HG03108 (cell line): Measurements from ENCODE around the gene MEDAG.
"Not testable (repeated sequence)": the region's sequence is repeated elsewhere in the genome, so short reads cannot be mapped to it uniquely, and the experiment has no call there.

ENCODE experiments used
- ATAC-seq: cut with Tn5 transposase; IDR thresholded peaks from one replicate; pipeline ENCODE4 v1.9.1; 2021; ENCODE audit warnings: moderate library complexity; ENCODE audit not compliant: unreplicated experiment

The MEDAG gene

GRCh38 chr13:30906411-30907051 lies 460 bp downstream of the MEDAG start:
- no peak for ATAC-seq

- ATAC-seq = no peak
Measured at GRCh38 chr13:30907121-30907861, 1.2 kb downstream of the MEDAG start.

- ATAC-seq = no peak
Measured at GRCh38 chr13:30908416-30908980, 2.4 kb downstream of the MEDAG start.

GRCh38 chr13:30910676-30911075 lies 4.6 kb downstream of the MEDAG start:
- no peak for ATAC-seq

- no peak for ATAC-seq
Measured at GRCh38 chr13:30915691-30916541, 9.8 kb downstream of the MEDAG start.

- ATAC-seq = no peak
Measured at GRCh38 chr13:30916991-30917390, 10.9 kb downstream of the MEDAG start.

- ATAC-seq = no peak
Measured at GRCh38 chr13:30918662-30919405, 12.8 kb downstream of the MEDAG start.

GRCh38 chr13:30920162-30920909 lies 14.3 kb downstream of the MEDAG start:
- no peak for ATAC-seq

GRCh38 chr13:30923418-30923817 lies 17.3 kb downstream of the MEDAG start:
- ATAC-seq = no peak

- ATAC-seq = no peak
Measured at GRCh38 chr13:30924721-30925120, 18.6 kb downstream of the MEDAG start.

GRCh38 chr13:30925429-30925828 lies 19.4 kb downstream of the MEDAG start:
- no peak for ATAC-seq

GRCh38 chr13:30926781-30927180 lies 20.7 kb downstream of the MEDAG start:
- ATAC-seq = no peak

GRCh38 chr13:30927188-30927587 lies 21.1 kb downstream of the MEDAG start:
- ATAC-seq = not testable (repeated sequence)

GRCh38 chr13:30927595-30927994 lies 21.5 kb downstream of the MEDAG start:
- no peak for ATAC-seq

- ATAC-seq = no peak
Measured at GRCh38 chr13:30928978-30929377, 22.9 kb downstream of the MEDAG start.

GRCh38 chr13:30932481-30933353 lies 26.6 kb downstream of the MEDAG start, which contains the start of gene TEX26:
Gene TEX26 (plus strand): TSS chr13:30932656. CDS start chr13:30932716, 60 bp downstream.
- ATAC-seq = no peak

- ATAC-seq = no peak
Measured at GRCh38 chr13:30933354-30933670, 27.2 kb downstream of the MEDAG start.

- ATAC-seq = no peak
Measured at GRCh38 chr13:30934381-30934780, 28.3 kb downstream of the MEDAG start.

- no peak for ATAC-seq
Measured at GRCh38 chr13:30934803-30935202, 28.7 kb downstream of the MEDAG start.
